Measurements from ENCODE around the gene NOTCH2. TPM values are rescaled to one million over a fixed set of nuclear protein-coding genes. Genes with fewer than 3 reads are reported as not detected.
"Not testable (repeated sequence)": the region's sequence is repeated elsewhere in the genome, so short reads cannot be mapped to it uniquely, and the experiment has no call there.

The NOTCH2 gene
- total RNA-seq = 10 to 100 TPM; 66.4 to 88.5 (median 77.8) TPM
- total RNA-seq (2013) = 54.8 TPM
- 105 to 661 (median 264) reads per million in 29 experiments for total RNA-seq

- Mint-ChIP-seq H3K4me1 (peaks cover 0 to 14% (median 10%) of the 10 kb centered on the region in 3 donors), H3K4me3 (peak within 1 kb of the TSS; percentile 46 to 69 (median 66))
- WGBS (ENCODE audit: insufficient coverage) = no CpG with 5 or more reads among the region's 95 CpGs
- H3K27ac ChIP-seq (ENCODE audit: low read length); H3K27ac Mint-ChIP-seq; CTCF ChIA-PET; H3K36me3 ChIP-seq (ENCODE audit: control insufficient read depth in 2 of 2, extremely low read depth in 1 of 2, insufficient read depth in 1 of 2, low read length in 1 of 2); H3K27me3 ChIP-seq (replicated peaks in 1 of 2; ENCODE audit: control insufficient read depth in 2 of 2, extremely low read depth in 1 of 2, insufficient read depth in 2 of 2, low read length in 1 of 2); H3K36me3 Mint-ChIP-seq; POLR2A ChIA-PET; H3K4me1 ChIP-seq (ENCODE audit: control insufficient read depth in 1 of 2, extremely low read depth in 1 of 2, insufficient read depth in 2 of 2, low read length in 2 of 2); H3K9me3 Mint-ChIP-seq; H3K9me3 ChIP-seq; H3K27me3 Mint-ChIP-seq: not testable (repeated sequence)
- ATAC-seq (replicated peaks in 1 of 4) (peak; percentile 82 to 95 (median 88)), DNase-seq (peak; percentile 40 to 85 (median 61))
- H3K4me3 ChIP-seq (ENCODE audit: control insufficient read depth in 1 of 2, extremely low read depth in 1 of 2, low read length in 1 of 2) = peak within 1 kb of the TSS in 1 of 2 donors; percentile 33
These were observed at the start of gene NOTCH2 for GRCh38 chr1:120069067-120069919. NOTCH2 (minus strand) TSS chr1:120069662; CDS start chr1:120069406, 256 bp downstream.

GRCh38 chr1:120117371-120118177 lies 48.1 kb upstream of the NOTCH2 start:
- H3K36me3 ChIP-seq (ENCODE audit: control insufficient read depth in 2 of 2, extremely low read depth in 1 of 2, insufficient read depth in 1 of 2, low read length in 1 of 2); CTCF ChIA-PET; H3K9me3 Mint-ChIP-seq; H3K27ac Mint-ChIP-seq; H3K27me3 ChIP-seq (replicated peaks in 1 of 2; ENCODE audit: control insufficient read depth in 2 of 2, extremely low read depth in 1 of 2, insufficient read depth in 2 of 2, low read length in 1 of 2); POLR2A ChIA-PET; H3K4me3 Mint-ChIP-seq; H3K4me3 ChIP-seq (ENCODE audit: control insufficient read depth in 1 of 2, extremely low read depth in 1 of 2, low read length in 1 of 2); H3K36me3 Mint-ChIP-seq; H3K9me3 ChIP-seq; DNase-seq; H3K4me1 ChIP-seq (ENCODE audit: control insufficient read depth in 1 of 2, extremely low read depth in 1 of 2, insufficient read depth in 2 of 2, low read length in 2 of 2); H3K27me3 Mint-ChIP-seq; H3K27ac ChIP-seq (ENCODE audit: low read length): not testable (repeated sequence)
- peaks cover 4 to 18% (median 9%) of the 10 kb centered on the region in 3 donors for H3K4me1 Mint-ChIP-seq
- peak in 1 of 4 experiments; percentile 32 for ATAC-seq (replicated peaks in 1 of 4)
- WGBS (ENCODE audit: insufficient coverage) = no CpG with 5 or more reads among the region's 4 CpGs

GRCh38 chr1:120116094-120116493 lies 46.6 kb upstream of the NOTCH2 start:
- H3K9me3 Mint-ChIP-seq; H3K4me3 Mint-ChIP-seq; H3K36me3 Mint-ChIP-seq; H3K9me3 ChIP-seq; H3K27me3 ChIP-seq (replicated peaks in 1 of 2; ENCODE audit: control insufficient read depth in 2 of 2, extremely low read depth in 1 of 2, insufficient read depth in 2 of 2, low read length in 1 of 2); H3K27ac ChIP-seq (ENCODE audit: low read length); DNase-seq; H3K4me3 ChIP-seq (ENCODE audit: control insufficient read depth in 1 of 2, extremely low read depth in 1 of 2, low read length in 1 of 2); POLR2A ChIA-PET; CTCF ChIA-PET; H3K27ac Mint-ChIP-seq; H3K36me3 ChIP-seq (ENCODE audit: control insufficient read depth in 2 of 2, extremely low read depth in 1 of 2, insufficient read depth in 1 of 2, low read length in 1 of 2); ATAC-seq (replicated peaks in 1 of 4); H3K4me1 ChIP-seq (ENCODE audit: control insufficient read depth in 1 of 2, extremely low read depth in 1 of 2, insufficient read depth in 2 of 2, low read length in 2 of 2); H3K27me3 Mint-ChIP-seq: not testable (repeated sequence)
- H3K4me1 Mint-ChIP-seq = peaks cover 0 to 13% (median 2%) of the 10 kb centered on the region in 3 donors
- WGBS (ENCODE audit: insufficient coverage) = 100% methylated on average over 1 of the region's 2 CpGs

GRCh38 chr1:120113134-120113533 lies 43.7 kb upstream of the NOTCH2 start:
- H3K27ac ChIP-seq (ENCODE audit: low read length); CTCF ChIA-PET; H3K27ac Mint-ChIP-seq; ATAC-seq (replicated peaks in 1 of 4); H3K27me3 ChIP-seq (replicated peaks in 1 of 2; ENCODE audit: control insufficient read depth in 2 of 2, extremely low read depth in 1 of 2, insufficient read depth in 2 of 2, low read length in 1 of 2); H3K4me1 ChIP-seq (ENCODE audit: control insufficient read depth in 1 of 2, extremely low read depth in 1 of 2, insufficient read depth in 2 of 2, low read length in 2 of 2); DNase-seq; H3K9me3 Mint-ChIP-seq; H3K4me3 Mint-ChIP-seq; H3K4me3 ChIP-seq (ENCODE audit: control insufficient read depth in 1 of 2, extremely low read depth in 1 of 2, low read length in 1 of 2); H3K4me1 Mint-ChIP-seq; H3K9me3 ChIP-seq; H3K27me3 Mint-ChIP-seq; H3K36me3 ChIP-seq (ENCODE audit: control insufficient read depth in 2 of 2, extremely low read depth in 1 of 2, insufficient read depth in 1 of 2, low read length in 1 of 2); POLR2A ChIA-PET; H3K36me3 Mint-ChIP-seq: not testable (repeated sequence)
- no CpG with 5 or more reads among the region's 3 CpGs for WGBS (ENCODE audit: insufficient coverage)

GRCh38 chr1:120112212-120112611 lies 42.8 kb upstream of the NOTCH2 start:
- H3K27ac ChIP-seq (ENCODE audit: low read length); DNase-seq; H3K4me1 ChIP-seq (ENCODE audit: control insufficient read depth in 1 of 2, extremely low read depth in 1 of 2, insufficient read depth in 2 of 2, low read length in 2 of 2); H3K4me3 ChIP-seq (ENCODE audit: control insufficient read depth in 1 of 2, extremely low read depth in 1 of 2, low read length in 1 of 2); H3K27me3 Mint-ChIP-seq; H3K9me3 Mint-ChIP-seq; H3K4me1 Mint-ChIP-seq; H3K9me3 ChIP-seq; POLR2A ChIA-PET; H3K4me3 Mint-ChIP-seq; H3K27ac Mint-ChIP-seq; H3K36me3 ChIP-seq (ENCODE audit: control insufficient read depth in 2 of 2, extremely low read depth in 1 of 2, insufficient read depth in 1 of 2, low read length in 1 of 2); CTCF ChIA-PET; H3K27me3 ChIP-seq (replicated peaks in 1 of 2; ENCODE audit: control insufficient read depth in 2 of 2, extremely low read depth in 1 of 2, insufficient read depth in 2 of 2, low read length in 1 of 2); H3K36me3 Mint-ChIP-seq; ATAC-seq (replicated peaks in 1 of 4): not testable (repeated sequence)
- WGBS (ENCODE audit: insufficient coverage) = no CpG with 5 or more reads among the region's 5 CpGs

GRCh38 chr1:120111771-120112170 lies 42.3 kb upstream of the NOTCH2 start:
- H3K27ac ChIP-seq (ENCODE audit: low read length); CTCF ChIA-PET; H3K9me3 Mint-ChIP-seq; H3K4me3 Mint-ChIP-seq; H3K36me3 Mint-ChIP-seq; POLR2A ChIA-PET; H3K4me1 ChIP-seq (ENCODE audit: control insufficient read depth in 1 of 2, extremely low read depth in 1 of 2, insufficient read depth in 2 of 2, low read length in 2 of 2); ATAC-seq (replicated peaks in 1 of 4); H3K27me3 Mint-ChIP-seq; H3K27ac Mint-ChIP-seq; H3K9me3 ChIP-seq; H3K4me3 ChIP-seq (ENCODE audit: control insufficient read depth in 1 of 2, extremely low read depth in 1 of 2, low read length in 1 of 2); H3K36me3 ChIP-seq (ENCODE audit: control insufficient read depth in 2 of 2, extremely low read depth in 1 of 2, insufficient read depth in 1 of 2, low read length in 1 of 2); H3K4me1 Mint-ChIP-seq; DNase-seq; H3K27me3 ChIP-seq (replicated peaks in 1 of 2; ENCODE audit: control insufficient read depth in 2 of 2, extremely low read depth in 1 of 2, insufficient read depth in 2 of 2, low read length in 1 of 2): not testable (repeated sequence)
- no CpG with 5 or more reads among the region's 3 CpGs for WGBS (ENCODE audit: insufficient coverage)
